ENCODE measurements around the gene ANKS1B.

ANKS1B gene

DNA sequence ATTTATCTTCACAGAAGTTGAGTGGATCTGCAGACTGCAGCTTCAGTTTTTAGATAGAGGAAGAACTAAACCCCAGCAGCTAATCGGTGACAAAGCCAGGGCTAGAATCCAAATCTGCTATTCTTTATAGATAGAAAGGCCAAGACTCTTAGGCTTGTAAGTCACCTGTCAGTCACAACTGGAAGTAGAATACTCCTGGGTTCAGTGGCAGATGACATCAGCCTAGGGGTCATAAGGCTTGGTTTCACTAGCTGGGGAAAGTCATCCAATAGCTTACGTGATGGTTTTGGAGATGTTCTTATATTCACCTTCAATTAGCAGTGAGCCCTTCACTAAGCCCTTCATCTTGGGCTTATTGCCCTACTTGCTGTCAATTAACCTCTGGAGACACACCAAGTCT lies 1246.2 kb downstream of the ANKS1B start:
- DNase-seq, result no peak

DNA sequence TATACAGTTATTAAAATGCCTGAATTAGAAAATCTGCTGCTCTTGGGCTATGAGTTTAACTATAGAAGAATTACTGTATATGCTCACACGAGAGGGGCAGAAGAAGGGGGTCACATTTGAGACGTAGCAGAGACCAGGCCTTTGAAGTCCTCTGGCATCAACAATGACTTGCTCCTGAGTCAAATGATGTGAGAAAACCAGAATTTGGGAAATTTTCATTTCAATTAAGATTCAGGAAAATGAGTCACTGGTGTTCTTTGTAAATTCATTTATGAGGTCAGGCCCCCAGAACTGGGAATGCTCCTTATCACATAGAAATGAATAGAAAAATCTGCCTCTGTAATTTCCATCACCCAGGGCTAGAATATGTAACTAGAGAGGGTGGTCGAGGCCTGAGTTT lies 1246.7 kb downstream of the ANKS1B start:
- no peak for DNase-seq

DNA sequence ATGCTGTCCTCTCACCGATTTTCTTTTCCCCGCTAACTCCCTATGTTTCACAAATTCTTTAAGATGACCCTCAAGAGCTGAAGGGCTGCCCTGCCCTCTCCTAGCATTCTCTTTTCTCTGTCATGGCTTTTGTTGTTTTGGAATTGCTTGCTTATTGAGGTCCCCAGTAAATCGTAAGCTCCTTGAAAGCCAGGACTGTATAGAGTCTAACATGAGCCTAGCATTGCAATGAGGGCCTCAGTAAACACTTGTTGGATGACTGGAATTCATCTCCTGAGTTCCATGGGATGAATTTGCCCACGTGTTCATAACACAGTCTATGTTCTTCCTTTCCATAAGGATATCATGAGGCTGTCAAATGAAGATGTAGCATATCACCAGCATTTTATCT lies 1247.4 kb downstream of the ANKS1B start:
- no peak for DNase-seq

DNA sequence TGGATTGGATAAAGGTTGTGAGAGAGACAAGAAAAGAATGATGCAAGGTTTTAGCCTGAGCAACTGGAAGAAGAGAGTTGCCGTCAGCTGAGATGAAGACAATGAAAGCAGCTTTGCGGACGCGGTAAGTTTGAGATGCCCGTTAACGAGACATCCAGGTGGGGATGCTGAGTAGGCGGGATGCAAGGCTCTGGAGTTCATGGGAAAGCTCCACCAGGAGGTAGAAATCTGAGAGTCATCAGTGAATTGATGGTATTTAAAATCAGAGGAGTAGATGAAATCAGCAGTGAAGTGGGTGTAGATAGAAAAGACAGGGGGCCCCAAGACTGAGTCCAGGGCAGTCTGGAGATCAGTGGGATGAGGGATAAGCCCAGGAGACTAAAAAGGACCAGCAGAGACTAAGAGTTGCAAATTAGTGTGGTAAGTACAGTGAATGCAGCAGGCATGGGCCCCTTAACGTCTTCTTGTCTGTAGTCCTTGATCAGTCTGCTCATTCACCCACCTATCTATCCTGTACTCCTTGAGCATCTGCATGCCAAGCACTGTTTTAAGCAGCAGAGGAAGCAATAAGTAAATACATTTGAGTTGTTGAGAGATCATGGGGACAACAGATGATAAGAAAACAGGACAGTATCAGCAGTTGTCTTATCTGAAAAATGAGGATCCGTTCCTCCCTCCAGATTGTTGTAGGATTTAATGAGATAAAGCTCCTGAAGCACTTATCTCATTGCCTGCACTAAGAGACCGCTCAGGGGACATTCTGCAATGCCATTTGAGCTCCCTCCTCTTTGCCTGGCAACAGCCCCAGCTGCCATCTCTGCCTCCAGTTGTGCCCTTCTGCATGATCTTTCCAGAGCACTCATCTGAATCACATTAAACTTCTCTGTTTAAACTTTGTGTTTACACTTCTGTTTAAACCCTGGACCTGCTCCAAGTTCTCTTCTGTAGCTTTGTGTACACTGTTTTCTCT lies 1248.1 kb downstream of the ANKS1B start:
- DNase-seq, result no peak

DNA sequence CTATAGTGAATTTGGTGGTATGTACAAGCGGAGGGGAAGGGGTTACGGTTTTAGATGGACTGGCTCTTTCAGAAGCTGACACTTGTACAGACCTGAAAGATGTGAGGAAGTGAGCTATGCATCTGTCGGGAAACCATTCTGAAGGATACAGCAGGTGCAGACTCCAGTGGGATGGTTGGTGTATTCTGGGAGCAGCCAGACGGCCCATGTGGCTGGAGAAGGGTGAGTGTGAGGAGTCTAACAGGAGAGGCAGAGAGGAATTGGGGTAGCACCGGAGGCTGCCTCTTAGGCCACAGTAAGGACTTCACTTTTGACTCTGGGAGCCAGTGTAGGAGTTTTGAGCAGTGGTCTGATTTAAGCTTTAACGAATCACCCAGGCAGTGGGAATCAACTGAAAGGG lies 1248.9 kb downstream of the ANKS1B start:
- no peak for DNase-seq

DNA sequence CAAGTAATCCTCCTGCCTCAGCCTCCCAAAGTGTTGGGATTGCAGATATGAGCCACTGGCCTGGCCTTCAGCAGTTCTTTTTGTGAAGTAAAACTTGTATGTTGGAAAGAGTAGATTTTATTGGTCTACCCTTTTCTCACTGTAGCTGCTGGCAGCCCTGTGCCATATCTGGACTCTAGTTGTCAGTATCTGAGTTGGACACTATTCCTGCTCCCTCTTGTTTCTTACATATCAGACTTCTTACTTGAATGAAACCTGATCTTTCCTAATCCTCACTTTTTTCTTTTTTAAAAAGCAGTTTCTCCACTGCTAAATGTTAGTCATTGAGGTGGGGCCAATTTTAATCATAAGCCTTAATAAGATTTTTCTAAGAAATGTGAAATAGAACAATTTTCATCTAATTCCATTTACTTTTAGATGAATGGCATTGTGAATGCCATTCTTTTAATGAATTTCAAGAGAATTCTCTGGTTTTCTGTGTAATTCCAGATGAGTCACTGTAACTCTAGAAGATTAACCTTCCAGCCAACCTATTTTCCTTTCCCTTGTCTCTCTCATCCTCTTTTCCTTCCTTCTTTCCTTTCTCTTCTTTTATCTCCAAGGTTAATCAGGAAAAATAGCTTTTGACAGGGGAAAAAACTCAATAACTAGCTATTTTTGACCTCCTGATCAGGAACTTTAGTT lies 1250.9 kb downstream of the ANKS1B start:
- DNase-seq, result no peak

DNA sequence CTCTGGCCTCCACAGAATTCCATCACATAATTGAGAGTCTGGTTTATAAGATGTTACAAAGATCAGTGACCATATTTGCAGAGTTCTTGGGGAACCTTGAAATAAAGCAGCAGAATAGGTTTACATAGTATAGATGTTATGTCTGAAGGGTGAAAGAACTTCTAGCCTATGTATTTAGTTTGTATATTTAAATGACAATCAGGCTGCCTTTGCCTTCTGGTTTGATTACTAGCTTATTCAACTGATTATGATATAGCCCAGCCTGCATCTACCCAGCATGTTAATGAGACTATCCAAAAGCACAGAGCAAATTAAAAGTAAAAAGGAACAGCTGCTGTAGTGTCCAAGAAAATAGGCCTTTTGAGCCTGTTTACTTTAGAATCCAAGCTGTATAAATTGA lies 1254.3 kb downstream of the ANKS1B start:
- DNase-seq, result no peak

DNA sequence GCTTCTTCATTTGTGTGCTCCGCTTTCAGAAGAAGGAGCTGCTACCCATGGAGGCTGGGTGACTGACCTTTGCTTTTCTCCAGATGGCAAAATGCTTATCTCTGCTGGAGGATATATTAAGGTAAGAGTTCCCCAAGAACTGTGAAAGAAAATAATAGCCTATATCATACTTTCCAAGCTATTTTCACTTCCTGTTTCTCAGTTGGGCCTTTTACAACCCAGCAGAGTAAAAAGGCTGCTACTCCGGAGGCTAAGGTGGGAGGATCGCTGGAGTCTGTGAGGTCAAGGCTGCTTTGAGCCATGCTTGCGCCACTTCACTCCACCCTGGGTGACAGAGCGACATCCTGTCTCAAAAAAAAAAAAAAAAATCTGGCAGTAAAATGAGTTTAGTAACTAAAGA lies 1257.5 kb downstream of the ANKS1B start:
- DNase-seq, result no peak

DNA sequence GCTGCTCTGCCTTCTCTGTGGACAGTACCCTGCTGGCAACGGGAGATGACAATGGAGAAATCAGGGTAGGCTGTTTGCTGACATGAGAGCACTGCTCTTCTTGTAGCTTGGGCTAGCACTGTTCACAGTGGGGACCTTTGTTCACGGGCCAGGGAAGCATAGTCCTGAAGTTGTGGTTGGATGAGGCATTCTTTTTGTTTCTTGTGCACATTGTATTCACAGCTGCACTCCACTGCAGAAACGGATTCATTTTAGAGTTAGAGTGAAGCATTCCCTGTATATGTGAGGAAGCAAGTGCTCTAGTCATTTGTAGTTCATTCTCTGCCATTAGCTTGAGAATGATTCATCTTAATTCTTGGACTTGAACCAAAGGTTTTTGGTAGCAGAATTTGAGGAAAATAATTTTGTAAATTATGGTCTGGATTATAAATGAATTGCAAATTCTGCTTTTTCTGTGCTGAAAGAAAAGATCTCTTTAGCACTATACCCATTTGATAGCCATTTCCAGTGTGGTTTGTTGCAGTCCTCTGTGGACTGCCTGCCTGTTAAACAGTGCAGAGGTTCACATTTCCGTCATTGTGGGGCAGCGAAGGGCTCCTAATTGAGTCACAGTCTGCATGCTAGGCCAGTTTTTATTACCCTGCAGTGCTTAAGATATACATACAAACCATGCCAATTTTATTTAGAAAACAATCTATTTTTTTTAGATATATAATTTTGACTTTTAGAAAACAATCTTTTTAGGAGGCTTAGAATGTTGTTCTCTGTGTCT lies 1259.1 kb downstream of the ANKS1B start:
- DNase-seq, result peak; percentile 60

DNA sequence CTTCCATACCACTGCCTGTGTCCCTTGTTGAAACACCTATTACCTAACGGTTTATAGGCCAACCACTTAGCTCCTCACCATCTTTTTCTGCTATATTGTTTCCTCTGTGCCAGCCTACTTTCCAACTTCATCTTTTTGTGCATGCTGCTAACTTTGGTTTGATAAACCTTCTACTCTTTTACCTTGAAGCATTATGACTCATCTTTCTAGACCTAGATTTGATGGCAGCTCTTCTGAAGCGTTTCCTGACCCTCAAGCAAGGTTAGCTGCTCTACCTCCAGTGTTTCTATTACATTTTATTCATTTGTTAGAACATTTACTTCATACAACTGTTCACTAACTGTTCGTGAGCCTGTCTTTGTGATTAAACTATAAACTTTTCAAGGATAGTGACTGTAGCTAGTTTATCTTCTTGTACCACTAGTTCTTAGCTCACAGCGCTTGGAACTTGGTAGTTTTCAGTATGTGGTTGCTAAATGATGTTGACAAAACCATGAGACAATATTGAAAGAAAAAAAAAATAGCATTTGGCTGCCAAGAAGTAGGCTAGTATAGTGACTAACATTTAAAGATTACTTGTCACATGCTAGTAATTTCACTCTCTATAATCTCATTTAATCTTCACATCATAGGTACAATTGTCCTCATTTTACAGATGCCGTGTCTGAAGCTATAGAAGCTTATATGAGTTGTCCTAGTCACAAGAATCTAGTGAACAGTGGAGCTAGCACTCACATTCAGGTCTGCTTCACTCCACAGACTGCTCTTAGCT lies 1260.2 kb downstream of the ANKS1B start:
- no peak for DNase-seq

DNA sequence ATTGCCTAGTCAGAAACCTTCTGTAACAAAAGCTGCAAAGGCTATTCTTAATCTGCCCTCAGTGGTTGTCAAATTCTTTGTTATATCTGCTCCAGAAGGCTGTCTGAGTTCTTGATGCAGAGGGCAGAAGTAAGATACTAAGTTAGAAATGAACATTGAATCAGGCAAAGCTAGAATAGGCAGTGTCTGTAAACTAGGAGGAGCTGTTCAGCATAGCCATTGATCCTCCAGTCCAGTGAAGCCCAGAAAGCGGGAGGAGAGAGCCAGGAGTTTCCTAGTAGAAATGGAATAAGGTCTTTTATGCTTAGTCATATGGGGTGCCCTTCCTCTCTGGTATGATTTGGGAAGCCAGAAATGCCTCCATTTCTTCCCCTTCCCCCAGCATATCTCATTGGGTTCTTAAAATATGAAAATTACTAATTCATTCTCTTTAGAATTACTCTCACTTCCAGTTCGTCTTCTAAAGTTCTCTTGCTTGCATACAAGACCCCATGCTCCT lies 1263.5 kb downstream of the ANKS1B start:
- no peak for DNase-seq

DNA sequence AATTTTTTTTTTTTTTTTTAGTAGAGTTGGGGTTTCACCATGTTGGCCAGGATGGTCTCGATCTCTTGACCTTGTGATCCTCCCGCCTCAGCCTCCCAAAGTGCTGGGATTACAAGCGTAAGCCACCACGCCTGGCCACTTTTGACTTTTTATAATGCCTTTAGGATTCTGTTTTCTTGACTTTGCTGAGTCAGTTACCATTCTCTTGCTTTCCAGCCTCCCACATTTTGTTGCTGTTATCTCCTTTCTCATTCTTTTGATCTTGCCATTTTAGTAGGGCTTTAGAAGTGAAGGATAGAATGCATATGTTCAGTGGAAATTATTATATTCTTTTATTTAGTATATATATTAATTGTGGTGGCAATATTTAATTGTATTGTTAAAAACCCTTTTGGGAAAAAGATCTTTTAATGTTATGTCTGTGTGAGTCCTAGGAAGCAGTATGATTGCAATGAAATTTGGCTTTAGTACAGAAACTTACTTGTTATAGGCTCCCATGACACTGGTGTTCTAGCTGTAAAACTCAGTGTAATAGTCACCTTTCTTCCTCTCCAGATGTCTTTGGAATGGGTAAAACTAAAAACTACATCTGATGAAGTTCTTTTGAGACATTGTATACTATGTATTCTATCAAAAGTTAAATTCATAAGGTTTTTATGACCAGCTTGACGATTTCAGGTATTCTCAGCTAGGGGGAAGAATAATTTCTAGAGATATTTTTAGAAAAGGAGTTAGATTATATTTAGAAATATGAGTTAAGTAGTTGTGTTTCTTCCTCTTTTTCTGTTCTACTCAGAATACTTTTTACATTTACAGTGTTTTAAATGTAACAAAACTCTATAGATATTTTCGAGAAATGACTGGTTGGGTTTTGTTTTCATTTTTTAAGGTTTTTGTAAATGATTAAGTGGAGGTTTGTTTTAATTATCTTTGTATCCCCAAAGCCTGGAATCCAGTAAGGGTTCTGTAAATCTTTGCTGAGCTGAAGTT lies 1264.9 kb downstream of the ANKS1B start:
- no peak for DNase-seq

DNA sequence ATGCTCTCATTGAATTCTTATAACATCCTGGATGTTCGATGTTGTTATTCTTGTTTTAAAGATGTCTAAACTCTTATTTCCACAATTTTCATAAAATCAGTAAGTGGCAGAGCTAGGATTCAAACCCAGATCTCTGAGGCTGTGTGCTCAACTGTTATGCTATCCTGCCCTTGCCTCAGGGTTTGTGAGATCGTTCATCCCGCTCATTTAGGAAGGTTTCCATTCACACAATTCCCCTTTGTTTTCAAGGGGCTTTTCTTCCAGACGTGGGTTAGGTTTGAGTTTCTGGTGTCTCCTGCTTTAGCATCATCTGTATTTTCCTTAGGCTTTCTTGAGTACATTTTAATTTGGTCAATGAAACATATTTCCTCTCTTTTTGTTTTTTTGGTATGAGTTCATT lies 1270.3 kb downstream of the ANKS1B start:
- no peak for DNase-seq

DNA sequence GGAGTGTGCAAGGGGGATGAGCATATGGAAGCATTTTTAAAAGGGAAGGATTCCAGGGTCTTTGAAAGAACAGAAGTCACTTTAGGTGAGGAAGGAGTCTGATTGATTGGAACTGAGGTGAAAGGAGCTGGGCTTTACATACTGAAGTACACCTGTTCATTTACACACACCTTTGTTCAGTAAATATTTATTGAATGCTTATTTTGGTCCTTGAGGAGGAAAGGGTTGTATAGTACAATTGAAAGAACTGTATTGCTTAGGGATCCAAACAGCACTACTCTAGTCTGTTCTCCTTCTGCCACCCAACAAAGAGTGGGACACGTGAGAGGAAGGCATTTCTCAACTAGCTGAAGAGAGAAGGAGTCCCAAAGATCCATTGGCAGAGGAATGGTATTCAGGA lies 1275.7 kb downstream of the ANKS1B start:
- DNase-seq, result no peak

DNA sequence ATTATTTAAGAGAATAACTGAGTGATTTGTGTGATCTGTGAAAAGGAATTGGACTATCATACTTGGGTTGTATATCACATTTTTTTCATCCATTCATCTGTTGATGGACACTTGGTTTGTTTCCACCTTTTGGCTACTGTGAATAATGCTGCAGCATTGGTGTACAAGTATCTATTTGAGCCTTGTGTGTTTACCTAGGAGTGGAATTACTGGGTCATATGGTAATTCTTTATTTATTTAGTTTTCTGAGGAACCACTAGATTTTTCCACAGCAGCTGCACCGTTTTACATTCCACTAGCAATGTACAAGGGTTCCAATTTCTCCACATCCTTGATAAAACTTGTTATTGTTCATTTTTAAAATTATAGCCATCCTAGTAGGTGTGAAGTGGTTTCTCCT lies 1283.6 kb downstream of the ANKS1B start:
- DNase-seq, result no peak

DNA sequence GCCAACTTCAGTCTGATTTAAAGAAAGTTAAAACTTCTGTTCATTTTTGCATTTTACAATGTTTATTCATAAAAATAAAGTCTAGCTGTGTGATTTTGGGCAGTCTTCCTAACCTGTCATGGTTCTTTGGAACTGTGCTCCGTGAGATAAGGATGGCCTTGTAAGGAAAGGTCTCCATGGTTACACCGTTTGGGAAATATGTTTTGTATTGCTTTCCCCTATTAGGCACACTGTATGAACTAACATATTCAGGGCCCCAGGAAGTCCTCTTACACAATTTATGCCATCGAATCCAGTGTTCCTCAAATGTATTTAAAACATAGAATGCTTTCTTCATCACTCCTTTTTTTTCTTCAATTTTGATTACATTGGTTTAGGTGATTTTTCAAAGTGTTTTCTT lies 1285.2 kb downstream of the ANKS1B start:
- peak; percentile 3 for DNase-seq

DNA sequence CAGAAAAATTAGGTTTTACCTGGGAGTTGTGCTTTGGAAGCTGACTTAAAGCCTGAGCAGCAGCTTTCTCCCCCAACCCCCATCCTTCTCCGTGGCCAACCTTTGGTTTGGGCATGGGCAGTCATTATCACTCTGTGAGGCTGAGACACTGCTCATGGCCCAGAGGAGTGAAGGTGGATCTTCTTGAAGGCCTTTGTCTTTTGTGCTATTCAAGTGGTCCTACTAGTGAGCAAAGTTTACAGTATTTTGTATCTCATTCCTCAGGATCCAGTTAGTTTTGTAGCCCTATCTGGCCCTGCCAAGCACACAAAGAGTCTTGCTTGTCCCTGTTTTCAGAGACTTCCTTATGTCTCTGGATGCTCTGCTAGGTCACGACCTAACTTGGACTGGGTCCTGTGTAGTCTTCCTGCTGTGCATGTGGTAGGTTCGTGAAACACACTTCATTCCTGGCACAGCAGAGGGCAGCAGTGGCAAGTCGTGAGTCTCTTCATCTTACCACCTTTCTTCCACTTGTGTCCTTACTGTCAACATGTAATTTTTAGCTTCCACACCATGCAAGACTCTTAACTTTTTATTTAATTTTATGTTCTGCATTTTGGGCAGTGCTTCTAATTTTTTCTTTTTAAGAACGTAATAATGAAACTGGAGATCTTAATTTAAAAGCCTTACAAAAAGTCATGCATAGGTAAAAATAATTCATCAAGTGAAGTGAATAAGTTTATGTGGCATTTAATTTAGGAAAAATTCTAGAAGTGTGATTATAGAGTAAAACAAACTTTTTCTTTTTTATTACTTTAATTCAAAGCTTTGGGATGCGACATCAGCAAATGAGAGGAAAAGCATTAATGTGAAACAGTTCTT lies 1285.9 kb downstream of the ANKS1B start:
- peak; percentile 27 for DNase-seq

DNA sequence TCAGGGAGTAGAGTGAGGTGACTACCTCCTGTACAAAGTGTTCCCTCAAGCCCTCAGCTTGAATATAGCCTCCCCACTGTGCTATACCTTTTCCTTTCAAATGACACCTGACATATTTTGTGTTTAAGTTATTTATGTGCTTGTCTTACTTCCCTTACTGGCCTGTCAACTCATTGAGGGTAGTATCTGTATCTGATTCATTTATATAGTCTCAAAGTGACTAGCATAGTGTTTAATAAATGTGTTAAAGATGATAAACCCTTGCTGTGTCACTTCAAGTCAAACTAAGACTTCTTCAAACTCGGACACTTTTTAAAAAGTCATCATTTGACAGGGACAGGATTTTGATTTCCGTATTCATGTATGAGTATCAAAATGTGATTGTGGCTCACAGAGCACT lies 1287.5 kb downstream of the ANKS1B start:
- no peak for DNase-seq

DNA sequence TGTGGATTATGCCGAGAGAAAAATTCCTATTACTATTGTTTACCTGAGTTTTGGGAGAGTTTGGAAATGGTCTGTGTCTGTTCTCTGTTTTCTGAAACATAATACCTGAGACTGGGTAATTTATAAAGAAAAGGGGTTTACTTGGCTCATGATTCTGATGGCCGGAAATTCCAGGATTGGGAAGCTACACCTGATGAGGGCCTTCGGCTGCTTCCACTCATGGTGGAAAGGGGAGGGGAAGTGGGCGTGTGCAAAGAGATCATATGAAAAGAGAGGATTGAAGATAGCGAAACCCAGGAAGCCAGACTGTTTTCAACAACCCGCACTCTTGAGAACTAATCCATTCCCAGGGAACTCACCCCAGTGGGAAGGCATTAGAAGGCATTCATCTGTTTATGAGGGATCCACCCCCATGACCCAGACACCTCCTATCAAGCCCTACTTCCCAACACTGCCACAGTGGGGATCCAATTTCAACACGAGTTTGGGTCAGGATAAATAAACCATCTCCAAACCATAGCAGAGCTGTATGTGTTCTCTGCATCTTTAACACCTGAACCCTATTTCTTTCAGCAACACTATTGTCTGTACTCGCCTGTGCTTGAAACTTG lies 1288.6 kb downstream of the ANKS1B start:
- no peak for DNase-seq

DNA sequence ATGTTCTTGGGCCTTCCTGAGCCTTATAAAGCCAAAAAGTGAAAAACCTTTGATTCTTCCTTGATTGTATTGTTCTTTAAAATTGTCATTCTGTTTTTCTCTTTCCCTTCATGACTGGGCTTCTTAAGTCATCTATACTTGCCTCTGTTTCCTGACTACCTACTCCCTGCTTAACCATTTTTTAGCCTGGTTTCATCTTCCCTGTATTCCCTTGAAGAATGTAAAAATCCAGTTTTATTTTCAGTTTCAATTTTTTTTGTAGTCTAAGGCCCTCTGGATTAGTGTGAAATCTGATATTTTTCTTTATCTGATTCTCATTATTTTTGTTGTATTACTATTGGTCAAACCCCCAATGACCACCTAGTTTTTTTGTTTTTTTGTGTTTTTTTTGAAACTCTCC lies 1293.4 kb downstream of the ANKS1B start:
- no peak for DNase-seq
